Right lobe of liver (tissue), 6 donors: ENCODE measurements around the gene VNN1. TPM values are rescaled to one million over a fixed set of nuclear protein-coding genes. Genes with fewer than 3 reads are reported as not detected.
A peak's percentile ranks its signal among the peaks of the same experiment; 100 is the strongest.
"Not testable (repeated sequence)": the region's sequence is repeated elsewhere in the genome, so short reads cannot be mapped to it uniquely, and the experiment has no call there.

Source experiments
- ATAC-seq, 4 donors: fragments of 200-7000 bp; cut with Tn5 transposase; one replicate each; pipeline ENCODE4 v1.9.1; 2020; ENCODE audit warnings: mild to moderate bottlenecking in 4 of 4, moderate library complexity in 4 of 4
- DNase-seq, 3 donors: peaks; one replicate each; pipeline ENCODE4 v3.0.0-alpha.2; 2020
- H3K27ac ChIP-seq, 3 donors: fragments of 200-600 bp; one replicate each; pipeline ENCODE4 v1.8.0; 2022
- H3K27me3 ChIP-seq, 2 donors: fragments of 200-600 bp; one replicate each; pipeline ENCODE4 v1.8.0; 2022
- H3K36me3 ChIP-seq, 4 donors: fragments of 200-600 bp; sonication (generic) in 1 of 4; one replicate each; pipeline versions ENCODE4 v1.5.1 to v1.8.0; 2017 to 2022; ENCODE audit warnings: control low read depth in 1 of 4
- H3K4me1 ChIP-seq, 4 donors: fragments of 200-600 bp; sonication (generic) in 1 of 4; one replicate each; pipeline versions ENCODE4 v1.5.1 to v1.8.0; 2017 to 2022; ENCODE audit warnings: control low read depth in 1 of 4
- H3K4me3 ChIP-seq, 3 donors: fragments of 200-600 bp; one replicate each; pipeline ENCODE4 v1.8.0; 2022
- H3K9me3 ChIP-seq, 4 donors: fragments of 200-600 bp; sonication (generic) in 1 of 4; one replicate each; pipeline versions ENCODE4 v1.5.1 to v1.8.0; 2017 to 2022; ENCODE audit warnings: control low read depth in 1 of 4
- POLR2A ChIP-seq: fragments of 450-650 bp; IDR thresholded peaks from one replicate; pipeline ENCODE4 v1.6.1; 2017; ENCODE audit warnings: antibody characterized with exemption, mild to moderate bottlenecking
- WGBS: methylation state at CpG from one replicate; pipeline ENCODE4 v1.1.6; 2018; ENCODE audit warnings: low coverage, low lambda C conversion rate; ENCODE audit not compliant: insufficient coverage; ENCODE audit errors: missing lambda C conversion rate; 5-methylcytosine and 5-hydroxymethylcytosine counted together
- intact Hi-C, 2 donors: fragments of 100-400 bp; cut with DNase I; formaldehyde crosslinking; loops; one replicate each; pipeline versions ENCODE4 v1.11.2 to v1.14.1; 2022
- total RNA-seq, 6 experiments: library from RNA; depleted of rRNA in 2 of 6; stranded (reverse); fragments of >200 nt in 2 of 6; fragmentation: NEBNext Ultra II Directional in 3 of 6; extraction: Animal tissue kit (Norgen Biotek cat#: 25700) in 3 of 6; gene quantifications; one replicate each; pipeline versions ENCODE4 v1.1.0 to v1.2.4, GENCODE V29; 2016 to 2023
- TF ChIP-seq, protein P1 (sequence below), 4 donors: fragments of 200-600 bp in 3 of 4; fragments of 450-650 bp in 1 of 4; IDR thresholded peaks; one replicate each; pipeline versions ENCODE4 v1.5.1 to v1.8.0; 2016 to 2022; ENCODE audit warnings: antibody characterized with exemption in 4 of 4, mild to moderate bottlenecking in 2 of 4
- donor health status: DM: no; HTN: yes; CAD: no.
- donor health status: DM: no; HTN: no; CAD: no.
- donor health status: DM: no; HTN: no; CAD: no.
- donor health status: DM: no; HTN: yes; CAD: no.
- donor health status: DM: no; HTN: yes; CAD: no.

Gene VNN1
- total RNA-seq, 6 experiments from 2014 or later = 21.6 to 364 (median 96.0) TPM

- 92% methylated on average over 3 of the region's 3 CpGs for WGBS
- no peaks in the 10 kb centered on the region for H3K27me3 ChIP-seq
- no peak for ATAC-seq
- no peak for DNase-seq
- no peaks in the 10 kb centered on the region for H3K9me3 ChIP-seq
- H3K4me3 ChIP-seq = no peak overlapping the region
- no peaks in the 10 kb centered on the region for H3K4me1 ChIP-seq
- no peak overlapping the region for H3K27ac ChIP-seq
- TF ChIP-seq, protein P1, sequence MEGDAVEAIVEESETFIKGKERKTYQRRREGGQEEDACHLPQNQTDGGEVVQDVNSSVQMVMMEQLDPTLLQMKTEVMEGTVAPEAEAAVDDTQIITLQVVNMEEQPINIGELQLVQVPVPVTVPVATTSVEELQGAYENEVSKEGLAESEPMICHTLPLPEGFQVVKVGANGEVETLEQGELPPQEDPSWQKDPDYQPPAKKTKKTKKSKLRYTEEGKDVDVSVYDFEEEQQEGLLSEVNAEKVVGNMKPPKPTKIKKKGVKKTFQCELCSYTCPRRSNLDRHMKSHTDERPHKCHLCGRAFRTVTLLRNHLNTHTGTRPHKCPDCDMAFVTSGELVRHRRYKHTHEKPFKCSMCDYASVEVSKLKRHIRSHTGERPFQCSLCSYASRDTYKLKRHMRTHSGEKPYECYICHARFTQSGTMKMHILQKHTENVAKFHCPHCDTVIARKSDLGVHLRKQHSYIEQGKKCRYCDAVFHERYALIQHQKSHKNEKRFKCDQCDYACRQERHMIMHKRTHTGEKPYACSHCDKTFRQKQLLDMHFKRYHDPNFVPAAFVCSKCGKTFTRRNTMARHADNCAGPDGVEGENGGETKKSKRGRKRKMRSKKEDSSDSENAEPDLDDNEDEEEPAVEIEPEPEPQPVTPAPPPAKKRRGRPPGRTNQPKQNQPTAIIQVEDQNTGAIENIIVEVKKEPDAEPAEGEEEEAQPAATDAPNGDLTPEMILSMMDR (IDR thresholded peaks at IDR 0.05) = no peak
- TF ChIP-seq POLR2A = no peak
- H3K36me3 ChIP-seq = no peaks in the 10 kb centered on the region
- intact Hi-C loops = no loop called here
Measured at GRCh38 chr6:132643547-132643946, 70.3 kb downstream of the VNN1 start.

GRCh38 chr6:132637135-132637534, 76.7 kb downstream of the VNN1 start:
- 88% methylated on average over 1 of the region's 1 CpG for WGBS
- H3K4me3 ChIP-seq, H3K27ac ChIP-seq, DNase-seq, intact Hi-C loops, H3K9me3 ChIP-seq, ATAC-seq, H3K27me3 ChIP-seq, H3K36me3 ChIP-seq: not testable (repeated sequence)
- peaks cover 0 to 10% (median 2%) of the 10 kb centered on the region in 4 donors for H3K4me1 ChIP-seq

DNA sequence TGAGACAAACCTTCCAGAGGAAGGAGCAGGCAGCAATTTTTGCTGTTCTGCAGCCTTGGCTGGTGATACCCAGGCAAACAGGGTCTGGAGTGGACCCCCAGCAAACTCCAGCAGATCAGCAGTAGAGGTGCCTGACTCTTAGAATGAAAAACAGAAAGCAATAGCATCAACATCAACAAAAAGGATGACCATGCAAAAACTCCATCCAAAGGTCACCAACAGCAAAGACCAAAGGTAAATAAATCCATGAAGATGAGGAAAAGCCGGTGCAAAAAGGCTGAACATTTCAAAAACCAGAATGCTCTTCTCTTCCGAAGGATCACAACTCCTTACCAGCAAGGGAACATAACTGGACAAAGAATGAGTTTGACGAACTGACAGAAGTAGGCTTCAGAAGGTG, 77.9 kb downstream of the VNN1 start:
- H3K4me3 ChIP-seq, intact Hi-C loops, H3K27me3 ChIP-seq, H3K36me3 ChIP-seq, H3K9me3 ChIP-seq, DNase-seq, H3K27ac ChIP-seq: not testable (repeated sequence)
- peaks cover 0 to 10% (median 2%) of the 10 kb centered on the region in 4 donors for H3K4me1 ChIP-seq
- ATAC-seq = peak in 3 of 4 donors; percentile 28 to 56 (median 29)
- 50% methylated on average over 3 of the region's 3 CpGs for WGBS

DNA sequence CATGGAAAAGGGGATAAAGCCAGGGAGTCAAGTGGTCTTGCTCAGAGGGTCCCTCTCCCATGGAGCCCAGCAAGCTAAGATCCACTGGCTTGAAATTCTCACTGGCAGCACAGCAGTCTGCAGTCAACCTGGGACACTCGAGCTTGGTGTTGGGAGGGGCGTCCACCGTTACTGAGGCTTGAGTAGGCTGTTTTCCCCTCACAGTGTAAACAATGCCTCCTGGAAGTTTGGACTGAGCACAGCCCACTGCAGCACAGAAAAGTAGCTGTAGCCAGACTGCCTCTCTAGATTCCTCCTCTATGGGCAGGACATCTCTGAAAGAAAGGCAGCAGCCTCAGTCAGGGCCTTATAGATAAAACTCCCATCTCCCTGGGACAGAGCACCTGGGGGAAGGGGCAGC, 78.6 kb downstream of the VNN1 start:
- no CpG with 5 or more reads among the region's 3 CpGs for WGBS
- not testable (repeated sequence) for ATAC-seq

DNA sequence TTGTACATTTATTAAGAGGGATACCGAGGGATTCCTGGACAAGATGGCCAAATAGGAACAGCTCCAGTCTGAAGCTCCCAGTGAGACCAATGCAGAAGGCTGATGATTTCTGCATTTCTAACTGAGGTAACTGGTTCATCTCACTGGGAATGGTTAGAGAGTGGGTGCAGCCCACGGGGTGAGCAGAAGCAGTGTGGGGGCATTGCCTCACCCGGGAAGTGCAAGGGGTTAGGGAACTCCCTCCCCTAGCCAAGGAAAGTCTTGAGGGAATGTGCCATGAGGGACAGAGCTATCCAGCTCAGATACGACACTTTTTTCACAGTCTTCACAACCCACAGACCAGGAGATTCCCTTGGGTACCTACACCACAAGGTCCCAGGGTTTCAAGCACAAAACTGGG, 79.1 kb downstream of the VNN1 start:
- DNase-seq (no peak), ATAC-seq (no peak)
- H3K36me3 ChIP-seq = no peaks in the 10 kb centered on the region
- H3K27ac ChIP-seq = no peak overlapping the region
- intact Hi-C loops = no loop called here
- H3K9me3 ChIP-seq = no peaks in the 10 kb centered on the region
- H3K4me1 ChIP-seq = peaks cover 0 to 10% (median 2%) of the 10 kb centered on the region in 4 donors
- TF ChIP-seq, protein P1 (IDR thresholded peaks at IDR 0.05) = no peak
- TF ChIP-seq POLR2A = no peak
- 75% methylated on average over 2 of the region's 4 CpGs for WGBS
- no peak overlapping the region for H3K4me3 ChIP-seq
- H3K27me3 ChIP-seq = no peaks in the 10 kb centered on the region

More for the DNA sequence above, 78.6 kb downstream of the VNN1 start:
- H3K9me3 ChIP-seq, H3K27me3 ChIP-seq, H3K4me3 ChIP-seq, DNase-seq, H3K36me3 ChIP-seq, intact Hi-C loops, H3K27ac ChIP-seq: not testable (repeated sequence)
- H3K4me1 ChIP-seq = peaks cover 0 to 10% (median 2%) of the 10 kb centered on the region in 4 donors

DNA sequence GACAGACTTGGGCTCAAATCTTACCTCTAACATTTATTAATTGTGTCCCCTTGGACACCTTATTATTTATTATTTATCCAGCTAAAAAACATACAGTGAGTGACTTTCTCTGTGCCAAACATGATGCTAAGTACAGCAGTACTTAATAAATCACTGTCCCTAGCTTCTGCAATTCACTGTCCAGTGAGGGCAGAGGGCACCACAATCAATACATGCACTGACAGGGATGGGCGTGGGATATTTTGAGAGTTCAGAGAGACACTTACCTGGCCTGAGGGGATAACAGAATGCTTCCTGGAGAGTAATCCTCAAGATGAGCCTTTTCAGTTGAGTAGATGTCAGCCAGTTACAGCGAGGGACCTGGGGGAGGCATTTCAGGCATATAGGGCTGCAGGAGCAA, 80.5 kb downstream of the VNN1 start:
- intact Hi-C loops = no loop called here
- no peaks in the 10 kb centered on the region for H3K36me3 ChIP-seq

More for the DNA sequence above, 80.5 kb downstream of the VNN1 start:
- H3K9me3 ChIP-seq = no peaks in the 10 kb centered on the region
- DNase-seq = no peak
- 51% methylated on average over 2 of the region's 2 CpGs for WGBS
- H3K27ac ChIP-seq = no peak overlapping the region
- H3K4me3 ChIP-seq = no peak overlapping the region
- ATAC-seq = peak; percentile 58 to 93 (median 69)
- TF ChIP-seq, protein P1 (IDR thresholded peaks at IDR 0.05) = no peak
- TF ChIP-seq POLR2A = no peak
- no peaks in the 10 kb centered on the region for H3K27me3 ChIP-seq
- peaks cover 0 to 10% (median 2%) of the 10 kb centered on the region in 4 donors for H3K4me1 ChIP-seq

Other genes with a start within 250 kb of the VNN1 start
- 10 to 100 TPM; 14.9 to 28.5 (median 17.0) TPM for gene STX7, start 200.9 kb downstream of the VNN1 start, total RNA-seq
- not detected for gene TAAR9, start 175.8 kb downstream of the VNN1 start, total RNA-seq
- not detected for gene TAAR8, start 161.4 kb downstream of the VNN1 start, total RNA-seq
- not detected for gene TAAR6, start 143.7 kb downstream of the VNN1 start, total RNA-seq
- not detected for gene TAAR5, start 124.3 kb downstream of the VNN1 start, total RNA-seq
- gene TAAR2, start 89.8 kb downstream of the VNN1 start, total RNA-seq = not detected
- not detected for gene TAAR1, start 54.9 kb downstream of the VNN1 start, total RNA-seq
- 10 to 100 TPM in 1 of 6 experiments, 1 to 10 TPM in 4, under 1 TPM in 1; 0.75 to 18.9 (median 5.9) TPM for gene VNN2, start 43.8 kb upstream of the VNN1 start, total RNA-seq
- 1 to 10 TPM; 2.9 to 6.1 (median 4.2) TPM for gene SLC18B1, start 84.6 kb upstream of the VNN1 start, total RNA-seq
- 100 to 1,000 TPM; 345 to 448 (median 375) TPM for gene RPS12, start 100.5 kb upstream of the VNN1 start, total RNA-seq